Fibroblast of lung (primary cell): ENCODE results near the gene HCRT.

Experiments
- CTCF ChIP-seq, 2 donors: IDR thresholded peaks in 1 of 2; conservative IDR thresholded peaks in 1 of 2; 1 replicate in 1 of 2; 2 replicates in 1 of 2; pipeline ENCODE4 v1.5.1; 2011 to 2012; ENCODE audit warnings: low read length in 2 of 2, control low read depth in 1 of 2, inconsistent platforms in 1 of 2, low read depth in 1 of 2, mild to moderate bottlenecking in 1 of 2
- EZH2 ChIP-seq: IDR thresholded peaks from 2 replicates; pipeline ENCODE4 v1.5.1; 2012; ENCODE audit warnings: low read length, control low read depth, mild to moderate bottlenecking; ENCODE audit errors: missing control alignments

GRCh38 chr17:42169351-42169750 lies 15.9 kb downstream of the HCRT start:
- no peak for TF ChIP-seq CTCF (conservative IDR thresholded peaks at IDR 0.05 in 1 of 2, IDR thresholded peaks at IDR 0.05 in 1 of 2; ENCODE audit: low read depth in 1 of 2, low read length in 2 of 2)
- TF ChIP-seq EZH2: no peak
